Head of caudate nucleus (tissue), 42 donors: ENCODE data around the gene PCBP1.

ENCODE experiments used
- DNase-seq, 42 donors: peaks; one replicate each; pipeline versions ENCODE4 v3.0.0 to v3.0.0-alpha.2; 2020 to 2021; ENCODE audit warnings: mixed read lengths in 7 of 42
- intact Hi-C: fragments of 100-400 bp; cut with DNase I; formaldehyde crosslinking; loops from one replicate; pipeline ENCODE4 v1.15.0; 2022

Gene PCBP1

GRCh38 chr2:70073493-70073892 lies 13.8 kb upstream of the PCBP1 start:
- no peak for DNase-seq
- intact Hi-C loops = loop anchor here (5.0 kb wide), 1 partner anchor 69 kb away; no protein-coding TSS in a partner anchor

GRCh38 chr2:70078384-70078783 lies 8.9 kb upstream of the PCBP1 start:
- no peak for DNase-seq
- intact Hi-C loops = no loop called here

GRCh38 chr2:70080610-70081200 lies 6.6 kb upstream of the PCBP1 start:
- DNase-seq = peak in 1 of 42 donors; percentile 1
- intact Hi-C loops = no loop called here

GRCh38 chr2:70081221-70081620 lies 6.1 kb upstream of the PCBP1 start:
- DNase-seq = peak in 1 of 42 donors; percentile 19
- intact Hi-C loops = no loop called here

- intact Hi-C loops = no loop called here
- peak in 1 of 42 donors; percentile 15 for DNase-seq
Observed at GRCh38 chr2:70083344-70084156, 3.7 kb upstream of the PCBP1 start.

- intact Hi-C loops = loop anchor here (5.0 kb wide), 1 partner anchor 162 kb away; the partner anchor contains the start of gene TIA1
- peak in 39 of 42 donors; percentile 27 to 80 (median 53) for DNase-seq
Observed at GRCh38 chr2:70084973-70085710, 2.1 kb upstream of the PCBP1 start.

GRCh38 chr2:70085711-70086277 lies 1.5 kb upstream of the PCBP1 start:
- intact Hi-C loops = loop anchor here (2.0 to 5.0 kb wide), 3 partner anchors 57 to 171 kb away; partner anchors contain the start of genes MXD1 and TIA1
- DNase-seq = peak in 2 of 42 donors; percentile 28 to 33

GRCh38 chr2:70086278-70086837 lies 919 bp upstream of the PCBP1 start:
- peak; percentile 65 to 92 (median 82) for DNase-seq
- intact Hi-C loops = loop anchor here (2.0 to 5.0 kb wide), 3 partner anchors 56 to 172 kb away; partner anchors contain the start of genes MXD1 and TIA1

GRCh38 chr2:70087702-70088597 lies 673 bp downstream of the PCBP1 start:
- intact Hi-C loops = loop anchor here (2.0 to 5.0 kb wide), 4 partner anchors 37 to 173 kb away; partner anchors contain the start of genes MXD1 and TIA1
- peak in 35 of 42 donors; percentile 24 to 83 (median 57) for DNase-seq

GRCh38 chr2:70088598-70089219 lies 1.4 kb downstream of the PCBP1 start:
- DNase-seq = no peak

GRCh38 chr2:70089220-70089982 lies 2.1 kb downstream of the PCBP1 start:
- peak in 7 of 42 donors; percentile 18 to 56 (median 28) for DNase-seq
- intact Hi-C loops = loop anchor here (2.0 to 5.0 kb wide), 2 partner anchors 35 to 158 kb away; partner anchors contain the start of gene TIA1

More at GRCh38 chr2:70088598-70089219, 1.4 kb downstream of the PCBP1 start:
- intact Hi-C loops = loop anchor here (2.0 to 5.0 kb wide), 2 partner anchors 36 to 159 kb away; partner anchors contain the start of gene TIA1

- intact Hi-C loops = loop anchor here (2.0 to 5.0 kb wide), 2 partner anchors 35 to 157 kb away; partner anchors contain the start of gene TIA1
- DNase-seq = peak in 2 of 42 donors; percentile 19 to 27
Observed at GRCh38 chr2:70089983-70090525, 2.8 kb downstream of the PCBP1 start.

GRCh38 chr2:70090706-70091334 lies 3.5 kb downstream of the PCBP1 start:
- intact Hi-C loops = no loop called here
- DNase-seq = peak in 1 of 42 donors; percentile 28

GRCh38 chr2:70091364-70091763 lies 4.1 kb downstream of the PCBP1 start:
- no peak for DNase-seq
- intact Hi-C loops = no loop called here

GRCh38 chr2:70091816-70092215 lies 4.5 kb downstream of the PCBP1 start:
- intact Hi-C loops = no loop called here
- peak in 1 of 42 donors; percentile 21 for DNase-seq
